Measurements from ENCODE around the gene BEND6. TPM values are rescaled to one million over a fixed set of nuclear protein-coding genes. Genes with fewer than 3 reads are reported as not detected.

Gene BEND6
- total RNA-seq, 3 donors from 2014 or later (not counting 1 experiment from before 2014, with no cell fraction given): not detected

- Mint-ChIP-seq H3K4me3 (no peak overlapping the region), H3K9me3 (peaks cover 6 to 11% of the 10 kb centered on the region in 2 donors), H3K36me3 (peaks cover 7% of the 10 kb centered on the region), H3K4me1 (no peaks in the 10 kb centered on the region), H3K27me3 (ENCODE audit: low read depth in 2 of 2) (peaks cover 2 to 33% of the 10 kb centered on the region in 2 donors), H3K27ac (no peak overlapping the region)
- no peak for ATAC-seq
- TF ChIP-seq CTCF (IDR thresholded peaks at IDR 0.05): no peak
- Histone ChIP-seq H3K4me1 (ENCODE audit: control insufficient read depth, insufficient read depth, low read length) (no peaks in the 10 kb centered on the region), H3K9me3 (ENCODE audit: control insufficient read depth, insufficient read depth, low read length) (peaks cover 8% of the 10 kb centered on the region), H3K4me3 (ENCODE audit: low read length) (no peak overlapping the region), H3K27me3 (ENCODE audit: control insufficient read depth, insufficient read depth, low read length) (no peaks in the 10 kb centered on the region), H3K27ac (ENCODE audit: low read length) (no peak overlapping the region), H3K36me3 (ENCODE audit: control insufficient read depth, insufficient read depth, low read length) (no peaks in the 10 kb centered on the region)
- DNase-seq: no peak
- intact Hi-C loops (cut with micrococcal nuclease): no loop called here
Measured at GRCh38 chr6:56944661-56945060, 10.2 kb upstream of the BEND6 start.

- Mint-ChIP-seq H3K9me3 (peaks cover 2 to 7% of the 10 kb centered on the region in 2 donors), H3K4me3 (no peak overlapping the region), H3K36me3 (no peaks in the 10 kb centered on the region), H3K27ac (no peak overlapping the region), H3K4me1 (no peaks in the 10 kb centered on the region), H3K27me3 (ENCODE audit: low read depth in 2 of 2) (peaks cover 5 to 46% of the 10 kb centered on the region in 2 donors)
- DNase-seq: no peak
- intact Hi-C loops (cut with micrococcal nuclease): no loop called here
- no peak overlapping the region for H3K27ac ChIP-seq (ENCODE audit: low read length)
- no peaks in the 10 kb centered on the region for H3K36me3 ChIP-seq (ENCODE audit: control insufficient read depth, insufficient read depth, low read length)
- H3K9me3 ChIP-seq (ENCODE audit: control insufficient read depth, insufficient read depth, low read length): peaks cover 3% of the 10 kb centered on the region
- no peak for ATAC-seq
- TF ChIP-seq CTCF (IDR thresholded peaks at IDR 0.05): no peak
- no peak overlapping the region for H3K4me3 ChIP-seq (ENCODE audit: low read length)
- 88% methylated on average over 2 of the region's 2 CpGs for WGBS (ENCODE audit: insufficient coverage)
- H3K27me3 ChIP-seq (ENCODE audit: control insufficient read depth, insufficient read depth, low read length): no peaks in the 10 kb centered on the region
- H3K4me1 ChIP-seq (ENCODE audit: control insufficient read depth, insufficient read depth, low read length): no peaks in the 10 kb centered on the region
Measured at GRCh38 chr6:56946368-56946767, 8.5 kb upstream of the BEND6 start.

GRCh38 chr6:56947924-56948323, 7.0 kb upstream of the BEND6 start:
- Mint-ChIP-seq H3K4me1 (peaks cover 0 to 2% of the 10 kb centered on the region in 2 donors), H3K4me3 (no peak overlapping the region), H3K9me3 (peaks cover 0 to under 1% of the 10 kb centered on the region in 2 donors), H3K27ac (no peak overlapping the region), H3K36me3 (no peaks in the 10 kb centered on the region), H3K27me3 (ENCODE audit: low read depth in 2 of 2) (peaks cover 12 to 55% of the 10 kb centered on the region in 2 donors)
- DNase-seq (no peak), ATAC-seq (no peak)
- Histone ChIP-seq H3K27ac (ENCODE audit: low read length) (no peak overlapping the region), H3K9me3 (ENCODE audit: control insufficient read depth, insufficient read depth, low read length) (no peaks in the 10 kb centered on the region), H3K27me3 (ENCODE audit: control insufficient read depth, insufficient read depth, low read length) (peaks cover 6% of the 10 kb centered on the region), H3K4me3 (ENCODE audit: low read length) (no peak overlapping the region), H3K4me1 (ENCODE audit: control insufficient read depth, insufficient read depth, low read length) (no peaks in the 10 kb centered on the region), H3K36me3 (ENCODE audit: control insufficient read depth, insufficient read depth, low read length) (no peaks in the 10 kb centered on the region)
- intact Hi-C loops (cut with micrococcal nuclease): no loop called here
- TF ChIP-seq CTCF (IDR thresholded peaks at IDR 0.05): no peak
- WGBS (ENCODE audit: insufficient coverage): 67% methylated on average over 1 of the region's 1 CpG

- Histone ChIP-seq H3K27ac (ENCODE audit: low read length) (no peak overlapping the region), H3K27me3 (ENCODE audit: control insufficient read depth, insufficient read depth, low read length) (peaks cover 17% of the 10 kb centered on the region), H3K9me3 (ENCODE audit: control insufficient read depth, insufficient read depth, low read length) (no peaks in the 10 kb centered on the region), H3K4me3 (ENCODE audit: low read length) (no peak overlapping the region), H3K4me1 (ENCODE audit: control insufficient read depth, insufficient read depth, low read length) (peaks cover 8% of the 10 kb centered on the region), H3K36me3 (ENCODE audit: control insufficient read depth, insufficient read depth, low read length) (no peaks in the 10 kb centered on the region)
- no peak overlapping the region for H3K27ac Mint-ChIP-seq
- no peak overlapping the region for H3K4me3 Mint-ChIP-seq
- H3K27me3 Mint-ChIP-seq (ENCODE audit: low read depth in 2 of 2): peaks cover 21 to 66% of the 10 kb centered on the region in 2 donors
- TF ChIP-seq CTCF (IDR thresholded peaks at IDR 0.05): no peak
- DNase-seq (no peak), ATAC-seq (no peak)
- 77% methylated on average over 3 of the region's 3 CpGs for WGBS (ENCODE audit: insufficient coverage)
- intact Hi-C loops (cut with micrococcal nuclease): no loop called here
- no peaks in the 10 kb centered on the region for H3K9me3 Mint-ChIP-seq
- peaks cover 9 to 13% of the 10 kb centered on the region in 2 donors for H3K4me1 Mint-ChIP-seq
- no peaks in the 10 kb centered on the region for H3K36me3 Mint-ChIP-seq
Measured at GRCh38 chr6:56949265-56949664, 5.6 kb upstream of the BEND6 start.

Measured in natural killer cell (primary cell).